GM18870 (cell line): ENCODE results near the gene ECM2.
"Not testable (repeated sequence)": the region's sequence is repeated elsewhere in the genome, so short reads cannot be mapped to it uniquely, and the experiment has no call there.

Experiments used
- ATAC-seq: cut with Tn5 transposase; IDR thresholded peaks from one replicate; pipeline ENCODE4 v1.9.1; 2021; ENCODE audit warnings: moderate library complexity; ENCODE audit not compliant: unreplicated experiment

ECM2 gene

GRCh38 chr9:92535940-92536850, at the start of gene ECM2:
Gene ECM2 (minus strand): TSS chr9:92535990. CDS start chr9:92522866, 13,124 bp downstream.
- ATAC-seq, result no peak

DNA sequence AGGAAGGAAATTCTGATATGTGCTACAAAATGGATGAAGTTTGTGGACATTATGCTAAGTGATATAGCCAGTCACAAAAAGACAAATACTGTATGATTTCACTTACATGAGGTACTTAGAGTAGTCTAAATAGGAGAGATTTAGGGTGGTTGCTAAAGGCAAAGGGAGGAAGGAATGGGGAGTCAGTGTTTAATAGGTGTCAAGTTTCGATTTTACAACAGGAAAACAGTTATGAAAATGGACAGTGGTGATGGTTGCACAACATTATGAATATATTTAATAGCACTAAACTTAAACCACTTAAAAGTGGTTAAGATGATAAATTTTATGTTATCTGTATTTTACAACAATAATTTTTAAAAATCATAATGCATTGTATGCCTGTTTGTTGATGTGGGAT, 40.4 kb upstream of the ECM2 start:
- ATAC-seq, result no peak

DNA sequence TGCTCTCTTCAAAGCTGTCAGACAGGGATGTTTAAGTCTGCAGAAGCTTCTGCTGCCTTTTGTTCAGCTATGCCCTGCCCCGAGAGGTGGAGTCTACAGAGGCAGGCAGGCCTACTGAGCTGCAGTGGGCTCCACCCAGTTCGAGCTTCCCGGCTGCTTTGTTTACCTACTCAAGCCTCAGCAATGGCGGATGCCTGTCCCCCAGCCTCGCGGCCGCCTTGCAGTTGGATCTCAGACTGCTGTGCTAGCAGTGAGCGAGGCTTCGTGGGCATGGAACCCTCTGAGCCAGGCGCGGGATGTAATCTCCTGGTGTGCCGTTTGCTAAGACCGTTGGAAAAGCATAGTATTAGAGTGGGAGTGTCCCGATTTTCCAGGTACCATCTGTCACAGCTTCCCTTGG, 37.8 kb upstream of the ECM2 start:
- not testable (repeated sequence) for ATAC-seq

DNA sequence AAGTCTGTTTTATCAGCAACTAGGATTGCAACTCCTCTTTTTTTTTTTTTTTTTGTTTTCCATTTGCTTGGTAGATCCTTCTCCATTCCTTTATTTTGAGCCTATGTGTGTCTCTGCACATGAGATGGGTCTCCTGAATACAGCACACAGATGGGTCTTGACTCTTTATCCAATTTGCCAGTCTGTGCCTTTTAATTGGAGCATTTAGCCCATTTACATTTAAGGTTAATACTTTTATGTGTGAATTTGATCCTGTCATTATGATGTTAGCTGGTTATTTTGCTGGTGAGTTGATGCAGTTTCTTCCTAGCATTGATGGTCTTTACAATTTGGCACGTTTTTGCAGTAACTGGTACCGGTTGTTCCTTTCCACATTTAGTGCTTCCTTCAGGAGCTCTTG, 36.1 kb upstream of the ECM2 start:
- not testable (repeated sequence) for ATAC-seq

- no peak for ATAC-seq
Observed at GRCh38 chr9:92564982-92565381, 29.2 kb upstream of the ECM2 start.

DNA sequence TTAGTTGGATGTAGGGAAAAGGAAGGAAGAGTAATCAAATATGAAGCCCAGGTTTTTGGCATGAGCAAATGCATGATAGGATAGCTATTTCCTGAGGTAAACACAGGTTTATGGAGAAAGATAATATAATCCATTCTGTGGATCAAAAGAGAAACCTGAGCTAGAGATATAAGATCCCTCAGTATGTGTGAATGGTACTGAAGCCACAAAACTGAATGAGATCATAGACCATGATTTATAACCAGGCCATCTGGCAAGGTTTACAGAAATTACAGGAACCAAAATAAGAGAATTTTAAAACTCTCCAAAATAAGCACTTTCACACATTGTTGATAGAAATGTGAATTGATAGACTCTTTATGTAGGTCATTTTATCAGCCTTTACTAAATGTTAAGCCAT, 28.7 kb upstream of the ECM2 start:
- ATAC-seq, result no peak

GRCh38 chr9:92563116-92564100, 27.6 kb upstream of the ECM2 start:
- no peak for ATAC-seq

DNA sequence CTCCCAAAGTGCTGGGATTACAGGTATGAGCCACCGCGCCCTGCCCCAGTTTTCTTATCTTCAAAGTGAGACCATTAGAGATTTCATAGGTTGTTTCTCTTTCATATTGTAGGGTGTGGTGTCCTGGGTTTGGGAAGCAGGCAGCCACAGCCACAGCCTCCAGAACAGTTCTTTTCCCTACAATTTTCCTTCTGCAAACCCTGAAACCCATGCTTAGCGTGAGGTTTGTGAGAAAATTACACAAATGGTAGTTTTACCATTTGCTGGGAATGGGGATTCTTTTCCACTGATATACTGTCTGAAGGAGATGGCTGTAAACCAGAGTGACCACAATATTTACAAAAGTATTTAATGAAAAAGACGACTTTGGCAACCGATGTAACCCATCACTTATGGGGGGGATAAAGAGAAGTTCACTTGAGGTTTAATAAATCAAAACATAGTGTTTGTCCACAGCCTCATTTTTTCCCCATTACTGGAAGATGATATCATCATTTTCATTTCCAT, 26.7 kb upstream of the ECM2 start:
- no peak for ATAC-seq

DNA sequence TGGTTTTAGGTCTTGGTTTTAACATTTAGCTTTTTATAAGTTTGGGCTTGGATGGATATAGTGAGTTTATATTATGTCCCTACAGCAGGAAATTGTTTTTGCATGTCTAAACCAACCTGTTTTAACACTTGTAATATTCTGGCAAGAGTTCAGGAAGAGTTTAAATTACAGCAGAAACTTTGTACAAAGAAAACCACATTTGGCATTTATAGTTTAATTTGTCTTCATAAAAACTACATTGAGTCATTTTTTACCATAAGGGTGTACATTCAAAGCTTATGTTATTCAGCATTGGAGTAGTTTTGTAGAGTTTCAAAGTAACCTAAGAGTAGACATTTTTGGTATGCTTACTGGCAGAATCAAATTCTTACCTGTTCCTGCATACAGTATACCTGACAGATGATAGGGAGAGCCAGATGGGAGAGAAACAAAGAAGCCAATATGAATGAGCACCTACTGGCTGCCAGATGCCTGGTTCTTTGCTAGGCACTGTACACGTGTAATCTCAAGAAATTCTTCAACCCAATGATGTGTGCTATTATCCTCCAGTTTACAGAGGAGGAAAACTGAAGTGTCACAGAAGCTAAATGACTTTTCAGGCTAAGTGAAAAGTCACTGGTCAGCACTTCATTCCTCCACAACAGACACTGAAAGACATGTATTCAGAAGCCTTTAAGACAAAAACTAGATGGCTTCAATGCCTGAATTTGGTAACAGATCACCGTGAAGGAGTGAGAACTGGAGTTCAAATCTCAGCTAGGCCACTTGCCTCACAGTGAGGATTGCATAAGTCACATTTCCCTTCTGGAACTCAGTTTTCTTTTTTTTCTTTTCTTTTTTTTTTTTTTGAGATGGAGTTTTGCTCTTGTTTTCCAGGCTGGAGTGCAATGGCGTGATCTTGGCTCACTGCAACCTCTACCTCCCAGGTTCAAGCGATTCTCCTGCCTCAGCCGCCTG, 25.9 kb upstream of the ECM2 start:
- no peak for ATAC-seq

- ATAC-seq, result no peak
Observed at GRCh38 chr9:92558612-92559374, 23.0 kb upstream of the ECM2 start.

DNA sequence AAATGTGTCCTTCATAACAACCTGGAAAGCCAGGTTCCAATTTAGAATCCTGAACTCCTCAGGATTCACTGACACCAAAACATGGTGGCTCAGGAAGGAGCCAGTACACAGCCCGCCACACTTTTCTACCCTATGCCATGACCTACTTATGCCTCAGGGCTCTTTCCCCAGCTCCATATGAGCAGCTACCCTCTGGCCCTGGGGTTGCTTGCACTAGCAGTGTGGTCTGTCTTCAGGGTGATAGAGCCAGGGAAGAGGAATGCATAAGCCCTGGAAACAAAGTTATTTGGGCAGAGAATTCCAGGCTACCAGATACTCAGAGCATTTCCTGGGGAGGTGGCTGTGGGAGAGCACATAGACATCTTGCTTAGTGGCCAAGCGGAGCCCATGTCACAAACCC, 15.0 kb upstream of the ECM2 start:
- ATAC-seq, result no peak

DNA sequence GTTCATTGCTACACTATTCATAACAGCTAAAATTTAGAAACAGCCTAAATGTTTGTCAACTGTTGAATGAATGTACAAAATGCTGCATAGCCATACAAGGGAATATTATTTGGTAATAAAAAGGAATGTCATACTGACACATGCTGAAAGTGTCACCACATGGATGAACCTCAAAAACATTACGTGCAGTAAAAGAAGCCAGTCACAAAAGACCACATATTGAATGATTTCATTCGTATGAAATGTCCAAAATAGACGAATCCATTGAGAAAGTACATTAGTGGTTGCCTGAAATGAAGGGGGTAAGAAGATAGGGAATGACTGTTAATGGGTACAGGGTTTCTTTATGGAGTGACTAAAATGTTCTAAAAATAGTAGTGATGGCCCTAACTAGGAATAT, 11.6 kb upstream of the ECM2 start:
- ATAC-seq, result no peak

DNA sequence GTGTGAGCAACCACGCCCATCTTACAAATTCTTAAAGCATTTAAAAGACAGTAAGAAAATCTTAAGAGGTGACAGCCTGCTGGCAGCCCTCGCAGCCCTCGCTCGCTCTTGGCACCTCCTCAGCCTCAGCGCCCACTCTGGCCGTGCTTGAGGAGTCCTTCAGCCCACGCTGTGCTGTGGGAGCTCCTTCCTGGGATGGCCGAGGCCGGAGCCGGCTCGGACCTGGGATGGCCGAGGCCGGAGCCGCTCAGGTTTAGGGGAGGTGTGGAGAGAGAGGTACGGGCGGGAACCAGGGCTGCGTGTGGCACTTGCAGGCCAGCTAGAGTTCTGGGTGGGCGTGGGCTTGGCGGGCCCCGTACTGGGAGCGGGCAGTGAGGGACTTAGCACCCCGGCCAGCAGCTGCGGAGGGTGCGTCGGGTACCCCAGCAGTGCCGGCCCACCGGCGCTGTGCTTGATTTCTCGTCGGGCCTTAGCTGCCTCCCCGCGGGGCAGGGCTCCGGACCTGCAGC, 9.3 kb upstream of the ECM2 start:
- ATAC-seq, result no peak

GRCh38 chr9:92543972-92544371, 8.2 kb upstream of the ECM2 start:
- no peak for ATAC-seq

DNA sequence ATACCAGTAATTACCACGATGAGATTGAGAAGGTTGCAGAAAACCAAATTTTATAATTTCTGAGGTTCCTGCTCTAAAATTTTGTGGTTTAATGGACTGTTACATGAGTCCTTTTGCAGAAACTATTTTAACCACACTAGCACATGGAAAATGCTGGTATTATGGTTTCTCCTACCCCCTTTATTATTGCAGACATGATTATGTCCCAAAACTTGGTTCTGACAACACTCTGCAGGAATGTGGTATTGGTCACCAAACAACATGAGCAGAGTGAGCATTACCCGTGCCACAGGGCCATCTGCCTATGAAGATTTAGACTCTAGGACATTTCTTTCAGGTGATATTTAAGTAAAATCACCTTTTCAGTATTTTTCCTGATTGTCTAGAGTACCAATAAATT, 2.8 kb upstream of the ECM2 start:
- ATAC-seq, result no peak

DNA sequence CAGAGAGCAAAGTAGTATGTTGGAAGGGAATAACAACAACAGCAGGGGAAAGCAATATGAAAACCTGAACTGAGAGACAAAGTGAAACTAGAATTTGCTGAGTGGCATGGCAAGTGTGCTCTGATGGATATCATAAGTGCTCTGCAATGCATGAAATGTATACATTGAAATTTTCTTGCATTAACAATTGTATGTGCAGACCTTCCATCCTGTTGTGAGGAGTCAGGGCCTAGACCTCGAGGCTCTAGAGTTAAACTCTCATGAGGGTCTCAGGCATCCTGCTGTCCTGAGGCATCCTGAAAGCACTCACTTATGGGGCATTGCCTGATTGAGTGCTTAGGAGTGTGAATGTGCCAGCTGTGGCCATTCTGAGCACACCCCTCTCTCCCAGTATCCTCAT, 1.1 kb downstream of the ECM2 start:
- ATAC-seq, result no peak

GRCh38 chr9:92534204-92534603, 1.6 kb downstream of the ECM2 start:
- no peak for ATAC-seq

DNA sequence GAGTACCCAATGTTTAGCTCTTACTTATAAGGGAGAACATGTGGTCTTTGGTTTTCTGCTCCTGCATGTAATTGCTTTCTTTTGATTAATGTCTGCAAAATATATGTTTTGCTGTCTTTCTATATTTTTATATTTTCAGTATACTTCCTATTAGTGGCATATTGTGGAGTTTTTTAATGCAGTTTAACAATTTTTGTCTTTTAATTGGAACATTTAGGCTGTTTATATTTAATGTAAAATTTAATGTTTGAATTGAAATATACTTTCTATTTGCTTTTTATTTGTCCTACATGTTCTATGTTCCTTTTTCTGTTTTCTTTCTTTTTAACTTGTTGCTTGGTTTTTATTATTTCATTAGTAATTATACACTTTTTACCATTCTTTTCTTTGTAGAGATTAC, 4.9 kb downstream of the ECM2 start:
- no peak for ATAC-seq

- ATAC-seq, result no peak
Observed at GRCh38 chr9:92529124-92529523, 6.7 kb downstream of the ECM2 start.

DNA sequence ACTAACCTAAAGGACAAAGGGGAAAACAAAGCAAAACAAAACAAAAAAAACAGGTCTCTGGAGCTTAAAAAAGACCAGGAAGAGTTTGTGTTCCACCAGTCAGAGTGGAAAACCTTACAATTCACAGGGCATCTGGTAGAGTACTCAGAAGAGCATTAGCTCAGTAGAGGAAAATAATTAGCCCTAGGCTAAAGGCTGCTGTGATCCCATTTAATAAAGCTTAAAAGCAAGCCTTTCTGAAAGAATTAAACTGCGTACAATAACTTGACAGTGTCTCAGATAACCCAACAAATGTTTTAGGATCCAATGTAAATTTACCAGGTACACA, 7.3 kb downstream of the ECM2 start:
- no peak for ATAC-seq
